Neural progenitor cell (in vitro differentiated cells): ENCODE measurements around the gene ZNF212. TPM values are rescaled to one million over a fixed set of nuclear protein-coding genes. Genes with fewer than 3 reads are reported as not detected.

Experiments used
- DNase-seq: peaks from one replicate; pipeline ENCODE4 v3.0.0-alpha.2; 2016; ENCODE audit warnings: low spot score
- H2AFZ ChIP-seq: fragments of 200-600 bp; sonication (generic); replicated peaks from 2 replicates; pipeline ENCODE4 v1.6.1; 2016; ENCODE audit warnings: antibody characterized with exemption
- H3F3A ChIP-seq: fragments of 200-600 bp; sonication (generic); 2 replicates; pipeline ENCODE4 v1.6.1; 2016; ENCODE audit warnings: antibody characterized with exemption, low read depth
- H3K27ac ChIP-seq: fragments of 200-600 bp; sonication (generic); 2 replicates; pipeline ENCODE4 v1.5.1; 2016; ENCODE audit warnings: mild to moderate bottlenecking
- H3K27me3 ChIP-seq: fragments of 200-600 bp; sonication (generic); 2 replicates; pipeline ENCODE4 v1.6.1; 2016; ENCODE audit warnings: mild to moderate bottlenecking, moderate library complexity
- H3K36me3 ChIP-seq: fragments of 200-600 bp; sonication (generic); 2 replicates; pipeline ENCODE4 v1.5.1; 2016
- H3K4me1 ChIP-seq: fragments of 200-600 bp; sonication (generic); 2 replicates; pipeline ENCODE4 v1.6.1; 2016; ENCODE audit warnings: mixed run types
- H3K4me2 ChIP-seq: fragments of 200-600 bp; sonication (generic); 2 replicates; pipeline ENCODE4 v1.6.1; 2016
- H3K4me3 ChIP-seq: fragments of 200-600 bp; sonication (generic); 2 replicates; pipeline ENCODE4 v1.5.1; 2016
- H3K79me2 ChIP-seq: fragments of 200-600 bp; sonication (generic); 2 replicates; pipeline ENCODE4 v1.6.1; 2016; ENCODE audit warnings: low read depth
- H3K9ac ChIP-seq: fragments of 200-600 bp; sonication (generic); 2 replicates; pipeline ENCODE4 v1.6.1; 2016
- H3K9me3 ChIP-seq: fragments of 200-600 bp; sonication (generic); 2 replicates; pipeline ENCODE4 v1.5.1; 2016; ENCODE audit warnings: low read depth
- H4K20me1 ChIP-seq: fragments of 200-600 bp; sonication (generic); 2 replicates; pipeline ENCODE4 v1.6.1; 2016; ENCODE audit warnings: low read depth
- H3K27ac Mint-ChIP-seq: 3 replicates; pipeline ENCODE4 v1.8.0; 2021; ENCODE audit warnings: mixed read lengths
- H3K27me3 Mint-ChIP-seq: 2 replicates; pipeline ENCODE4 v1.8.0; 2022; ENCODE audit warnings: low read depth, mild to moderate bottlenecking, inconsistent platforms, moderate library complexity, mixed read lengths; ENCODE audit not compliant: insufficient read depth
- H3K36me3 Mint-ChIP-seq: 3 replicates; pipeline ENCODE4 v1.8.0; 2021; ENCODE audit warnings: mixed read lengths
- H3K4me1 Mint-ChIP-seq: 3 replicates; pipeline ENCODE4 v1.8.0; 2021; ENCODE audit warnings: mixed read lengths
- H3K4me3 Mint-ChIP-seq: 3 replicates; pipeline ENCODE4 v1.8.0; 2021; ENCODE audit warnings: mild to moderate bottlenecking, moderate library complexity, mixed read lengths
- H3K9me3 Mint-ChIP-seq: 3 replicates; pipeline ENCODE4 v1.8.0; 2020; ENCODE audit warnings: mixed read lengths
- EZH2 ChIP-seq: fragments of 200-600 bp; sonication (generic); IDR thresholded peaks from 2 replicates; pipeline ENCODE4 v1.6.1; 2017; ENCODE audit warnings: antibody characterized with exemption, mild to moderate bottlenecking, moderate library complexity
- EZH2phosphoT487 ChIP-seq: fragments of 200-600 bp; sonication (generic); IDR thresholded peaks from 2 replicates; pipeline ENCODE4 v1.6.1; 2017; ENCODE audit warnings: antibody characterized with exemption
- small RNA-seq: library from RNA; depleted of rRNA; stranded (forward); fragments of <200 nt; gene quantifications from one replicate; pipeline ENCODE3, GENCODE V24; 2015
- total RNA-seq: library from RNA; depleted of rRNA; stranded (reverse); fragments of >200 nt; gene quantifications from 2 replicates; pipeline ENCODE4 v1.2.3, GENCODE V29; 2015; ENCODE audit warnings: low replicate concordance
- TF ChIP-seq, protein P1 (sequence below): fragments of 200-600 bp; sonication (generic); IDR thresholded peaks from 2 replicates; pipeline ENCODE4 v1.5.1; 2017; ENCODE audit warnings: antibody characterized with exemption, mild to moderate bottlenecking

ZNF212 gene
- total RNA-seq, 1 donor from 2014 or later = 11.2 TPM

DNA sequence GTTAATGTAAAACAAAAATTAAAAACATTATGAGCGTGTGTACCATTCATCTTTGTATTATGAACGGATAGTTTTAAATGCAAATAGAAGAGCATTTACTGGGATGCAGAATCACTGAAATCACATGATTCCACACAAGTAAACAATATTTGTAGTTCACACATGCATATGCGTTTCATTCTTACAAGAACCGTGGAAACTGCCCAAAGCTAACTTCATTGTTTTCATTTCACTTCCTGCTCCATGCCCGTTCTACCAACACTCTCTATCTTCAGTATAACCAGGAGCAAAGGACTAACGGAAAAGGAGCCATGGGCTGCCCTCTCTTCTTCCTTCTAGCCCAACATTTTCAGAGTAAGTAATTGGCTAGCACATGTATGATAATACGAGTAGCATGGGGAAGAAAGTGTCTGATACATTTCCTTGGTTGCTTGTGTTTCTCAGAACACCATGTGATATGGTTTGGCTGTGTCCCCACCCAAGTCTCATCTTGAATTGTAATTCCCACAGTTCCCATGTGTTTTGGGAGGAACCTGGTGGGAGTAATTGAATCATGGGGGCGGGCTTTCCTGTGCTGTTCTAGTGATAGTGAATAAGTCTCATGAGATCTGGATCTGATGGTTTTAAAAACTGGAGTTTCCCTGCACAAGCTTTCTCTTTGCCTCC is 61.3 kb downstream of the ZNF212 start:
- no peaks in the 10 kb centered on the region for H3K9me3 Mint-ChIP-seq
- Histone ChIP-seq H3K4me1 (no peaks in the 10 kb centered on the region), H3K27me3 (no peaks in the 10 kb centered on the region), H3K36me3 (no peaks in the 10 kb centered on the region), H3K79me2 (no peaks in the 10 kb centered on the region), H3K4me3 (no peak overlapping the region), H4K20me1 (no peaks in the 10 kb centered on the region), H2AFZ (no peak overlapping the region), H3K27ac (no peak overlapping the region), H3K9me3 (no peaks in the 10 kb centered on the region), H3K9ac (no peak overlapping the region), H3K4me2 (no peak overlapping the region), H3F3A (no peaks in the 10 kb centered on the region)
- no peaks in the 10 kb centered on the region for H3K36me3 Mint-ChIP-seq
- TF ChIP-seq, protein P1, sequence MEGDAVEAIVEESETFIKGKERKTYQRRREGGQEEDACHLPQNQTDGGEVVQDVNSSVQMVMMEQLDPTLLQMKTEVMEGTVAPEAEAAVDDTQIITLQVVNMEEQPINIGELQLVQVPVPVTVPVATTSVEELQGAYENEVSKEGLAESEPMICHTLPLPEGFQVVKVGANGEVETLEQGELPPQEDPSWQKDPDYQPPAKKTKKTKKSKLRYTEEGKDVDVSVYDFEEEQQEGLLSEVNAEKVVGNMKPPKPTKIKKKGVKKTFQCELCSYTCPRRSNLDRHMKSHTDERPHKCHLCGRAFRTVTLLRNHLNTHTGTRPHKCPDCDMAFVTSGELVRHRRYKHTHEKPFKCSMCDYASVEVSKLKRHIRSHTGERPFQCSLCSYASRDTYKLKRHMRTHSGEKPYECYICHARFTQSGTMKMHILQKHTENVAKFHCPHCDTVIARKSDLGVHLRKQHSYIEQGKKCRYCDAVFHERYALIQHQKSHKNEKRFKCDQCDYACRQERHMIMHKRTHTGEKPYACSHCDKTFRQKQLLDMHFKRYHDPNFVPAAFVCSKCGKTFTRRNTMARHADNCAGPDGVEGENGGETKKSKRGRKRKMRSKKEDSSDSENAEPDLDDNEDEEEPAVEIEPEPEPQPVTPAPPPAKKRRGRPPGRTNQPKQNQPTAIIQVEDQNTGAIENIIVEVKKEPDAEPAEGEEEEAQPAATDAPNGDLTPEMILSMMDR = no peak
- peaks cover 7% of the 10 kb centered on the region for H3K27me3 Mint-ChIP-seq
- no peak for DNase-seq
- no peaks in the 10 kb centered on the region for H3K4me1 Mint-ChIP-seq
- no peak overlapping the region for H3K27ac Mint-ChIP-seq
- no peak overlapping the region for H3K4me3 Mint-ChIP-seq

DNA sequence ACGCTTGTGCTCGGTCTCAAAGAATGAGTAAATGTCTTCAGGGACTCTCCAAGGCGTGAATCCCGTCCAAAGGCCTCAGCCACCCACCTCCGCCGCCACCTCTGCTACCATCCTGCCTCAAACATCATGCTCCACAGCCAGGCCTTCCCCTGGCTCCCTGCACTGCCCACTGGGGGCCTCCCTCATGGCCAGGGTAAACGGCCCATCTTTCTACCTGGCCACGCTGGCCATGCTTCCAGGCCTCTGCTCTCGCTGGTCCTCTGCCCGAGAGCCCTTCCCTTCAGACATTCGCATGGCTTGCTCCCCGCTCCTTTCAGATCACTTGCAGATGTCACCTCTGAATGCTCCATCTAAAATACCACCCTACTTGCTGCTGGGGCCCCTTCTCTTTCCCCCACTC is 62.8 kb downstream of the ZNF212 start:
- H3K4me1 Mint-ChIP-seq = no peaks in the 10 kb centered on the region
- no peak overlapping the region for H3K9ac ChIP-seq
- H3K27me3 Mint-ChIP-seq = peaks cover 6% of the 10 kb centered on the region
- H3K27ac Mint-ChIP-seq = no peak overlapping the region
- H3K4me3 Mint-ChIP-seq = no peak overlapping the region
- no peaks in the 10 kb centered on the region for H3K4me1 ChIP-seq
- H3K36me3 ChIP-seq = no peaks in the 10 kb centered on the region
- TF ChIP-seq, protein P1 = no peak
- no peak for TF ChIP-seq EZH2
- no peak for TF ChIP-seq EZH2phosphoT487
- H3F3A ChIP-seq = no peaks in the 10 kb centered on the region
- no peak for DNase-seq
- no peaks in the 10 kb centered on the region for H4K20me1 ChIP-seq
- no peaks in the 10 kb centered on the region for H3K36me3 Mint-ChIP-seq
- H3K27me3 ChIP-seq = no peaks in the 10 kb centered on the region
- H2AFZ ChIP-seq = no peak overlapping the region
- H3K27ac ChIP-seq = no peak overlapping the region
- no peaks in the 10 kb centered on the region for H3K79me2 ChIP-seq
- no peaks in the 10 kb centered on the region for H3K9me3 Mint-ChIP-seq
- no peaks in the 10 kb centered on the region for H3K9me3 ChIP-seq
- no peak overlapping the region for H3K4me2 ChIP-seq
- H3K4me3 ChIP-seq = no peak overlapping the region

DNA sequence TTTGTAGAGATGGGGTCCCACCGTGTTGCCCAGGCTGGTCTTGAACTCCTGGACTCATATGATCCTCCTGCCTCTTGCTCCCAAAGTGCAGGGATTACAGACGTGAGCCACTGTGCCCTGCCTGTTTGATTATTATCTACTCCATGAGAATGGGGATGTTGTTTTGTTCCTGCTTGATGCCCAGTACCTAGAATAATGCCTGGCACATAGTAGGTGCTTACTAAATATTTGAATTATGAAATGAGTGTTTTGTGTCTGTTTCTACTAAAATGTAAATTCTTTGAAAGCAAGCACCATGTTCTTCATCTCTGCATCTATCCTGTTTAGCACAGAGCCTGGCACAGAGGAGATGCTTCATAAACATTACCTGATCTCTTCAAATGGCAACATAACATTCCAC is 63.4 kb downstream of the ZNF212 start:
- Mint-ChIP-seq H3K9me3 (no peaks in the 10 kb centered on the region), H3K4me1 (no peaks in the 10 kb centered on the region), H3K27ac (no peak overlapping the region), H3K4me3 (no peak overlapping the region), H3K36me3 (no peaks in the 10 kb centered on the region), H3K27me3 (peaks cover 6% of the 10 kb centered on the region)
- DNase-seq = no peak
- no peak for TF ChIP-seq EZH2phosphoT487
- H3K9me3 ChIP-seq = no peaks in the 10 kb centered on the region
- no peak overlapping the region for H2AFZ ChIP-seq
- H4K20me1 ChIP-seq = no peaks in the 10 kb centered on the region
- H3K27ac ChIP-seq = no peak overlapping the region
- no peak overlapping the region for H3K4me2 ChIP-seq
- H3K4me3 ChIP-seq = no peak overlapping the region
- H3K4me1 ChIP-seq = no peaks in the 10 kb centered on the region
- H3K9ac ChIP-seq = no peak overlapping the region
- H3K36me3 ChIP-seq = no peaks in the 10 kb centered on the region
- no peaks in the 10 kb centered on the region for H3F3A ChIP-seq
- H3K27me3 ChIP-seq = no peaks in the 10 kb centered on the region
- H3K79me2 ChIP-seq = no peaks in the 10 kb centered on the region

DNA sequence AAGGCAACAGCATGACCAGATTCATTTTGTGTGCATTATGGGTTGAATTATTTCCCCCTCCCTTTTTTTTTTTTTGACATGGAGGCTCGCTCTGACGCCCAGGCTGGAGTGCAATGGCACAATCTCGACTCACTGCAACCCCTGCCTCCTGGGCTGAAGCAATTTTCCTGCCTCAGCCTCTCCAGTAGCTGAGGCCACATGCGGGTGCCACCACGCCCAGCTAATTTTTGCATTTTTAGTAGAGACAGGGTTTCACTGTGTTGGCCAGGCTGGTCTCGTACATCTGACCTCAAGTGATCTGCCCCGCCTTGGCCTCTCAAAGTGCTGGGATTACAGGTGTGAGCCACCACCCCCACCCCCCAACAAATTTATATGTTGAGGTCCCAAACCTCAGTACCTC is 64.6 kb downstream of the ZNF212 start:
- H3K4me1 ChIP-seq = no peaks in the 10 kb centered on the region
- H3K36me3 ChIP-seq = no peaks in the 10 kb centered on the region
- no peaks in the 10 kb centered on the region for H3K4me1 Mint-ChIP-seq
- H3K9ac ChIP-seq = no peak overlapping the region
- no peak overlapping the region for H3K27ac Mint-ChIP-seq
- no peaks in the 10 kb centered on the region for H3K36me3 Mint-ChIP-seq
- H3K4me3 ChIP-seq = no peak overlapping the region
- no peaks in the 10 kb centered on the region for H3K9me3 Mint-ChIP-seq
- H3K4me3 Mint-ChIP-seq = no peak overlapping the region
- no peak for TF ChIP-seq EZH2
- TF ChIP-seq, protein P1 = no peak
- TF ChIP-seq EZH2phosphoT487 = no peak
- H3K27ac ChIP-seq = no peak overlapping the region
- H2AFZ ChIP-seq = no peak overlapping the region
- H3K79me2 ChIP-seq = no peaks in the 10 kb centered on the region
- H3K9me3 ChIP-seq = no peaks in the 10 kb centered on the region
- H4K20me1 ChIP-seq = no peaks in the 10 kb centered on the region
- no peaks in the 10 kb centered on the region for H3F3A ChIP-seq
- no peaks in the 10 kb centered on the region for H3K27me3 ChIP-seq
- DNase-seq = no peak
- H3K4me2 ChIP-seq = no peak overlapping the region
- peaks cover 4% of the 10 kb centered on the region for H3K27me3 Mint-ChIP-seq

Small RNA genes lying within 50 kb of the gene (small RNA-seq; reads per million reads assigned to genes)
- gene AC004890.1 = not detected

Other genes starting within 250 kb of the ZNF212 start
- 142 and 171 TPM in 2 replicates for gene PDIA4, start 211.1 kb upstream of the ZNF212 start, total RNA-seq
- gene ZNF786, start 148.9 kb upstream of the ZNF212 start, total RNA-seq = 6.3 and 11.5 TPM in 2 replicates
- gene ZNF425, start 113.3 kb upstream of the ZNF212 start, total RNA-seq = 4.2 and 15.7 TPM in 2 replicates
- 9.9 and 12.2 TPM in 2 replicates for gene ZNF398, start 92.2 kb upstream of the ZNF212 start, total RNA-seq
- gene ZNF282, start 44.1 kb upstream of the ZNF212 start, total RNA-seq = 15.9 and 28.0 TPM in 2 replicates
- gene ZNF783, start 22.5 kb downstream of the ZNF212 start, total RNA-seq = 5.5 and 12.0 TPM in 2 replicates
- 6.6 and 11.7 TPM in 2 replicates for gene ZNF777, start 221.4 kb downstream of the ZNF212 start, total RNA-seq